ENCODE data around the gene XRCC4.

GRCh38 chr5:83172011-83172410 is 94.7 kb downstream of the XRCC4 start:
- TF ChIP-seq POLR2AphosphoS5 (IDR thresholded peaks at IDR 0.05) (no peak), POLR2A (IDR thresholded peaks at IDR 0.05) (no peak)
- TF ChIP-seq, protein P1, sequence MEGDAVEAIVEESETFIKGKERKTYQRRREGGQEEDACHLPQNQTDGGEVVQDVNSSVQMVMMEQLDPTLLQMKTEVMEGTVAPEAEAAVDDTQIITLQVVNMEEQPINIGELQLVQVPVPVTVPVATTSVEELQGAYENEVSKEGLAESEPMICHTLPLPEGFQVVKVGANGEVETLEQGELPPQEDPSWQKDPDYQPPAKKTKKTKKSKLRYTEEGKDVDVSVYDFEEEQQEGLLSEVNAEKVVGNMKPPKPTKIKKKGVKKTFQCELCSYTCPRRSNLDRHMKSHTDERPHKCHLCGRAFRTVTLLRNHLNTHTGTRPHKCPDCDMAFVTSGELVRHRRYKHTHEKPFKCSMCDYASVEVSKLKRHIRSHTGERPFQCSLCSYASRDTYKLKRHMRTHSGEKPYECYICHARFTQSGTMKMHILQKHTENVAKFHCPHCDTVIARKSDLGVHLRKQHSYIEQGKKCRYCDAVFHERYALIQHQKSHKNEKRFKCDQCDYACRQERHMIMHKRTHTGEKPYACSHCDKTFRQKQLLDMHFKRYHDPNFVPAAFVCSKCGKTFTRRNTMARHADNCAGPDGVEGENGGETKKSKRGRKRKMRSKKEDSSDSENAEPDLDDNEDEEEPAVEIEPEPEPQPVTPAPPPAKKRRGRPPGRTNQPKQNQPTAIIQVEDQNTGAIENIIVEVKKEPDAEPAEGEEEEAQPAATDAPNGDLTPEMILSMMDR (IDR thresholded peaks at IDR 0.05): no peak

Data from breast epithelium (tissue), 3 donors.